ENCODE measurements around the gene PRPH2. TPM values are rescaled to one million over a fixed set of nuclear protein-coding genes. Genes with fewer than 3 reads are reported as not detected.

Gene PRPH2
- polyA plus RNA-seq (2013, experiment 1 of 2), result 0.66 TPM
- polyA plus RNA-seq (2013, experiment 2 of 2), result 0.40 TPM

DNA sequence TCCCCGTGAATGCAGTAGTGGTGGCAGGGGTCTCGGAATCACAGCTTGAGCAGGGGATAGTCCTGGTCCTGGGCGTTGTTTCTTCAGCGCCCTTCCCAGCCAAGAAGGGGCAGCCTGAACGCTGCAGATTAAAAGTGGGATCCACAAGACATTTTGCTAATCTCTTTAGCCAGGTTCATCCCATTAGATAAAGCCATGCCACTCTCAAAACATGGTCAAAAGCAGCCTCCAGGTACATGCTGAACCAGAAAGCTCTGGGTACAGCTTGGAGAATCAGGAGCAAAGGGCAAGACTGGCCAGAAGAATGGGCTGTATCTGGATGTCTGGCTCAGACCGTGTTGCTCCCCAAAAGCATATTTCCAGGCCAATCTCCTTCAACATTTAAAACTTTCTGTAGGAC, at the start of gene PRPH2:
Gene PRPH2, minus strand, starts transcription at position 101 of the 400 bp plus-strand sequence. CDS start 263 bp downstream, outside the sequence.
- Histone ChIP-seq H3K4me1 (ENCODE audit: control insufficient read depth, insufficient read depth, low read length, poor library complexity, severe bottlenecking) (peaks cover 3% of the 10 kb centered on the region), H3K27ac (ENCODE audit: low read depth, low read length, severe bottlenecking) (no peak within 1 kb of the TSS), H3K9me3 (ENCODE audit: control insufficient read depth, low read length) (no peaks in the 10 kb centered on the region), H3K4me3 (ENCODE audit: extremely low read depth, insufficient read depth, low read length, poor library complexity, severe bottlenecking) (no peak within 1 kb of the TSS), H3K36me3 (ENCODE audit: control insufficient read depth, insufficient read depth, low read length) (no peaks in the 10 kb centered on the region)
- 91 to 92% methylated on average over 5 to 6 of the region's 6 CpGs for WGBS, 2 experiments (ENCODE audit: insufficient coverage in 2 of 2)

DNA sequence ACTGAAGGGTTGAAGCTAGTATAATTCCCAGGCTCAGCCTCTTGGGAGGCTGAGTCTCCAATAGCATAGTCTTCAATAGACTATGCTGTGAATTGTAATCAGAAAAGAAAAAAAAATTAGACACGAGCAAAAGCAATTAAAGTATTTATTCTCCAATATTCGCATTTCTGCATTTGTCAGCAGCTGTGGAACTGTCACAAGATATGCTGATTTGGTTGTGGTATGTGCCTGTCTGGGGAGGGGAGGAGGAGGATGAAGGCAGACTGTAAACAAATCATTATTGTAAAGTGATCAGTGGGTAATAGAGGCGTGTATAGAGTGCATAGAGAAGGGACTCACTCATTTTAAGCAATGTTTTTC, 49.3 kb upstream of the PRPH2 start:
- Histone ChIP-seq H3K27ac (ENCODE audit: low read depth, low read length, severe bottlenecking) (no peak overlapping the region), H3K4me3 (ENCODE audit: extremely low read depth, insufficient read depth, low read length, poor library complexity, severe bottlenecking) (no peak overlapping the region), H3K4me1 (ENCODE audit: control insufficient read depth, insufficient read depth, low read length, poor library complexity, severe bottlenecking) (peaks cover 5% of the 10 kb centered on the region), H3K36me3 (ENCODE audit: control insufficient read depth, insufficient read depth, low read length) (no peaks in the 10 kb centered on the region), H3K9me3 (ENCODE audit: control insufficient read depth, low read length) (no peaks in the 10 kb centered on the region)
- 80% methylated on average over 1 of the region's 3 CpGs; no CpG with 5 or more reads in 1 of the 2 experiments for WGBS, 2 experiments (ENCODE audit: insufficient coverage in 2 of 2)

DNA sequence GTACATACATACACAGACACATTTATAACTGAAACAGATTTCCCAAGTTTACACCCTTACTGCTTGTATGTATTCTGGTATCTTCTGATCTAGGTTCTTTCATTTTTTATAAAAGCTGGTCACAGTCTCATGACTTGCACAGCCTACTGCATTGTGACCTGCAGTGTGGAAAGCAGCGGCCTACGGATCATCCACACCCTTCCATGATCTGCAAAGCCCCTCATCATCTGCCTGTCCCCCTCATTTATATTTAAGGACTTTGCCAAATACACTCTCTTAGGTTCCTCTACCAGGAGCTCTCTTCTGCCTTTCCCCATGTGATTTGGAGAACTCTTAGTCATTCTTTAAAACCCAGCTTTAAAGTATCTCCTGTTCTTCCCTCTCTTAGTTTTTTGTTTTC, 47.4 kb upstream of the PRPH2 start:
- no peak overlapping the region for H3K27ac ChIP-seq (ENCODE audit: low read depth, low read length, severe bottlenecking)
- H3K4me3 ChIP-seq (ENCODE audit: extremely low read depth, insufficient read depth, low read length, poor library complexity, severe bottlenecking), result no peak overlapping the region
- 100% methylated on average over 2 of the region's 2 CpGs for WGBS, 2 experiments (ENCODE audit: insufficient coverage in 2 of 2)
- no peaks in the 10 kb centered on the region for H3K9me3 ChIP-seq (ENCODE audit: control insufficient read depth, low read length)
- H3K4me1 ChIP-seq (ENCODE audit: control insufficient read depth, insufficient read depth, low read length, poor library complexity, severe bottlenecking), result peaks cover 5% of the 10 kb centered on the region
- no peaks in the 10 kb centered on the region for H3K36me3 ChIP-seq (ENCODE audit: control insufficient read depth, insufficient read depth, low read length)

DNA sequence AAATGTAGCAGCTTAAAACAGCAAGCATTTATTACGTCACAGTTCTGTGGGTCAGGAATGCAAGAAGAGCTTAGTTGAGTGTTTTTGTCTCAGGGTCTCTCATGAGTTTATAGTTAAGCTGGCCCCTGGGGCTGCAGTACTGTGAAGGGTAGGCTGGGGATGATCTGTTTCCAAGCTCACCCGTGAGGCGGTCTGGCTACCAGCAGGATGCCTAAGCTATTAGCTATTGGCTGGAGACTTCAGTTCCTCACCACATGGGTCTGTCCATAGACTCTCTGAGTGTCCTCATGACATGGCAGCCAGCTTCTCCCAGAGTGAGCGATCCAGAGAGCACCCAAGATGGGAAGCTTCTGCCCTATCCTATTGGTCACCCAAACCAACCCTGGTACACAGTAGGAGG, 46.7 kb upstream of the PRPH2 start:
- Histone ChIP-seq H3K9me3 (ENCODE audit: control insufficient read depth, low read length) (no peaks in the 10 kb centered on the region), H3K36me3 (ENCODE audit: control insufficient read depth, insufficient read depth, low read length) (no peaks in the 10 kb centered on the region), H3K4me1 (ENCODE audit: control insufficient read depth, insufficient read depth, low read length, poor library complexity, severe bottlenecking) (peaks cover 5% of the 10 kb centered on the region), H3K4me3 (ENCODE audit: extremely low read depth, insufficient read depth, low read length, poor library complexity, severe bottlenecking) (no peak overlapping the region), H3K27ac (ENCODE audit: low read depth, low read length, severe bottlenecking) (no peak overlapping the region)
- WGBS, 2 experiments (ENCODE audit: insufficient coverage in 2 of 2), result 92 to 96% methylated on average over 3 of the region's 4 CpGs

- H3K4me3 ChIP-seq (ENCODE audit: extremely low read depth, insufficient read depth, low read length, poor library complexity, severe bottlenecking), result no peak overlapping the region
- no peak overlapping the region for H3K27ac ChIP-seq (ENCODE audit: low read depth, low read length, severe bottlenecking)
- H3K36me3 ChIP-seq (ENCODE audit: control insufficient read depth, insufficient read depth, low read length), result no peaks in the 10 kb centered on the region
- H3K9me3 ChIP-seq (ENCODE audit: control insufficient read depth, low read length), result no peaks in the 10 kb centered on the region
- H3K4me1 ChIP-seq (ENCODE audit: control insufficient read depth, insufficient read depth, low read length, poor library complexity, severe bottlenecking), result no peaks in the 10 kb centered on the region
- 96% methylated on average over 4 of the region's 5 CpGs for WGBS, 2 experiments (ENCODE audit: insufficient coverage in 2 of 2)
These were observed 43.8 kb upstream of the PRPH2 start for GRCh38 chr6:42766163-42766670.

- no peak overlapping the region for H3K27ac ChIP-seq (ENCODE audit: low read depth, low read length, severe bottlenecking)
- no peaks in the 10 kb centered on the region for H3K36me3 ChIP-seq (ENCODE audit: control insufficient read depth, insufficient read depth, low read length)
- WGBS, 2 experiments (ENCODE audit: insufficient coverage in 2 of 2), result 86 to 87% methylated on average over 8 of the region's 9 CpGs
- no peak overlapping the region for H3K4me3 ChIP-seq (ENCODE audit: extremely low read depth, insufficient read depth, low read length, poor library complexity, severe bottlenecking)
- no peaks in the 10 kb centered on the region for H3K4me1 ChIP-seq (ENCODE audit: control insufficient read depth, insufficient read depth, low read length, poor library complexity, severe bottlenecking)
- H3K9me3 ChIP-seq (ENCODE audit: control insufficient read depth, low read length), result no peaks in the 10 kb centered on the region
These were observed 42.7 kb upstream of the PRPH2 start for GRCh38 chr6:42764911-42765648.

DNA sequence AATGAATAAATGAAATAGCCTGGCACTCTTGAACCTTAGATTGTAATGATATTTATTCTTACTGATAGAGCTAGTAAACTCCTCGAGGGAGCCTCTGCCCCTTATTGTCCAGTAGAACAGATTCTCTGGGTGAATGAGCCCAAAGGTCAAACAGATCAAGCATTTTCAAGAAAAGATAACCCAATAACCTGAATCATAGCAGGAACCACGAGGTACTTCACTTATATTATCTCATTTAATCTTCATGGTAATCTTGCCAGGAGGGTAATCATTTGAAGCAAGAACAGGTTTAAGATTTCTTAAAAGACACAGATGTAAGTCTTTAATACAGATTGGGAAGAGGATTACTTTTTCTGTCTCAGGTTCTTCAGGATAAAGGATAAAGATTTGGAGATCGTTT, 40.6 kb upstream of the PRPH2 start:
- H3K36me3 ChIP-seq (ENCODE audit: control insufficient read depth, insufficient read depth, low read length), result peaks cover 7% of the 10 kb centered on the region
- no peak overlapping the region for H3K4me3 ChIP-seq (ENCODE audit: extremely low read depth, insufficient read depth, low read length, poor library complexity, severe bottlenecking)
- no peaks in the 10 kb centered on the region for H3K9me3 ChIP-seq (ENCODE audit: control insufficient read depth, low read length)
- H3K4me1 ChIP-seq (ENCODE audit: control insufficient read depth, insufficient read depth, low read length, poor library complexity, severe bottlenecking), result no peaks in the 10 kb centered on the region
- WGBS, 2 experiments (ENCODE audit: insufficient coverage in 2 of 2), result 80% methylated on average over 1 of the region's 3 CpGs; no CpG with 5 or more reads in 1 of the 2 experiments
- H3K27ac ChIP-seq (ENCODE audit: low read depth, low read length, severe bottlenecking), result no peak overlapping the region

GRCh38 chr6:42762426-42762859, 40.0 kb upstream of the PRPH2 start:
- Histone ChIP-seq H3K4me1 (ENCODE audit: control insufficient read depth, insufficient read depth, low read length, poor library complexity, severe bottlenecking) (no peaks in the 10 kb centered on the region), H3K9me3 (ENCODE audit: control insufficient read depth, low read length) (no peaks in the 10 kb centered on the region), H3K27ac (ENCODE audit: low read depth, low read length, severe bottlenecking) (no peak overlapping the region), H3K36me3 (ENCODE audit: control insufficient read depth, insufficient read depth, low read length) (peaks cover 7% of the 10 kb centered on the region), H3K4me3 (ENCODE audit: extremely low read depth, insufficient read depth, low read length, poor library complexity, severe bottlenecking) (no peak overlapping the region)
- 93 to 100% methylated on average over 2 of the region's 3 CpGs for WGBS, 2 experiments (ENCODE audit: insufficient coverage in 2 of 2)

DNA sequence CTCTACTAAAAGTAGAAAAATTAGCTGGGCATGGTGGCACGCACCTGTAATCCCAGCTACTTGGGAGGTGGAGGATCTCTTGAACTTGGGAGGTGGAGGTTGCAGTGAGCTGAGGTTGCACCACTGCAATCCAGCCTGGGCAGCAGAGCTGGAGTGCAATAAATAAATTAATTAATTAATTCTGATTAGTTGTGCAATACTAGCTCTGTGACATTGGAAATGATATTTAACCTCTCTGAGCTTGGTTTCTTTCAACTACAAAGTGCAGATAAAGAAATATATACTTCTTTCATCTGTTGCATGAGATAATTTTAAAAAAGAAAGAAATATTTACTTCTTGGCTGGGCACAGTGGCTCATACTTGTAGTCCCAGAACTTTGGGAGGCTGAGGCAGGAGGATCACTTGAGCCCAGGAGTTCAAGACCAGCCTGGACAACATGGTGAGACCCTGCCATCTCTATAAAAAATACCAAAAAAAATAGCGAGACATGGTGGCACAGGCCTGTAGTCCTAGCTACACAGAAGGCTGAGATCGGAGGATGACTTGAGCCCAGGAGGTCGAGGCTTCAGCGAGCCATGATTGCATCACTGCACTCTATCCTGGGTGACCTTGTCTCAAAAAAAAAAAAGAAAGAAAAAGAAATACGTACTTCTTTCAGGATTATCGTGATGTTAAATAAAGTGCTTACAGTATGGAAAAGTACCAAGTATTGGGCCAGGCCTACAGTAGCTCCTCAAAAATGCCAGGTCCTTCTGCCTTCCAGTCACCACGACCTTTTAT, 39.1 kb upstream of the PRPH2 start:
- WGBS, 2 experiments (ENCODE audit: insufficient coverage in 2 of 2), result 87 to 89% methylated on average over 7 to 8 of the region's 8 CpGs
- Histone ChIP-seq H3K27ac (ENCODE audit: low read depth, low read length, severe bottlenecking) (no peak overlapping the region), H3K4me1 (ENCODE audit: control insufficient read depth, insufficient read depth, low read length, poor library complexity, severe bottlenecking) (no peaks in the 10 kb centered on the region), H3K36me3 (ENCODE audit: control insufficient read depth, insufficient read depth, low read length) (peaks cover 7% of the 10 kb centered on the region), H3K9me3 (ENCODE audit: control insufficient read depth, low read length) (no peaks in the 10 kb centered on the region), H3K4me3 (ENCODE audit: extremely low read depth, insufficient read depth, low read length, poor library complexity, severe bottlenecking) (no peak overlapping the region)

DNA sequence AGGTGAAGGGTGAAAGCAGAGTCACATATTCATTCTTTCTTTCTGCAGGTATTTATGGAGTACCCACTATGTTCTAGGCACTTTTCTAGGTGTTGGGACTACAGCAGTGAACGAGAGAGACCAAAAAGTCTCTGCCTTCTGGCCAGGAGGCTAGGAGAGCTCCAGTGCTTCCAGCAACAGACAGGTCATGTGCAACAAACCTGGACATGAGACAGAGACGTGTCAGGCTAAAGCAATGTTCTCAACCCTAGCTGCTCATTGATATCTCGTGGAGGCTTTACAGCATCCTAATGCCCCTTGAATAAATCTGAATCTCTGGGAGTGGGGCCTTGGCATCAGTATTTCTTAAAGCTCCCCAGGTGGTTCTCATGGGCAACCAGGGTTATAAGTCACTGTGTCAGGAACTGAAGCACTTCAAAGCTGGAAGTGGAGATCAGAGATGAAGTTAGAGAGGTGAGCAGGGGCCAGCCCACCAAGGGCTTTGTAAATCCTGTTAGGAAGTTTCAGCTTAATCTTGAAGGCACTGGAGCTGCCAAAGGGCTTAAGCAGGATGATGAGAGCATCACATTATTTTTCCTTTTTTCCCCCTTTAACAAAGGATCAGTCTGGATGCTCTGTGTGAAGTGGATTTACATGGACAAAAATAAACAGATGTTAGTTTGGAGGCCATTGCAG, 36.5 kb upstream of the PRPH2 start:
- no peaks in the 10 kb centered on the region for H3K4me1 ChIP-seq (ENCODE audit: control insufficient read depth, insufficient read depth, low read length, poor library complexity, severe bottlenecking)
- WGBS, 2 experiments (ENCODE audit: insufficient coverage in 2 of 2), result 88 to 95% methylated on average over 3 of the region's 3 CpGs
- no peak overlapping the region for H3K27ac ChIP-seq (ENCODE audit: low read depth, low read length, severe bottlenecking)
- no peak overlapping the region for H3K4me3 ChIP-seq (ENCODE audit: extremely low read depth, insufficient read depth, low read length, poor library complexity, severe bottlenecking)
- peaks cover 7% of the 10 kb centered on the region for H3K36me3 ChIP-seq (ENCODE audit: control insufficient read depth, insufficient read depth, low read length)
- H3K9me3 ChIP-seq (ENCODE audit: control insufficient read depth, low read length), result no peaks in the 10 kb centered on the region

Data from mesodermal cell (in vitro differentiated cells).